Activated CD4-positive, alpha-beta memory T cell treated with anti-CD3 and anti-CD28 coated beads, Interleukin-2, amount 10 ng/mL, durations not matched to agents 7 days and 5 days (primary cell): Measurements from ENCODE around the gene CNNM4. TPM values are rescaled to one million over a fixed set of nuclear protein-coding genes. Genes with fewer than 3 reads are reported as not detected.

ENCODE experiments used
- CTCF ChIA-PET: fragments of 350-600 bp; sonication (Branson Sonifier 250); formaldehyde crosslinking; loops from one replicate; lab custom pipeline; 2021; ENCODE audit warnings: antibody characterized with exemption, inconsistent platforms; lab: Charles Lee
- POLR2A ChIA-PET: fragments of 350-600 bp; sonication (Branson Sonifier 250); formaldehyde crosslinking; loops from one replicate; lab custom pipeline; 2021; ENCODE audit warnings: antibody characterized with exemption; lab: Charles Lee
- DNase-seq: peaks from one replicate; pipeline ENCODE4 v3.0.0-alpha.2; 2020
- H3K27ac Mint-ChIP-seq: one replicate; pipeline ENCODE4 v1.8.0; 2021; ENCODE audit warnings: mild to moderate bottlenecking, mixed read lengths
- H3K27me3 Mint-ChIP-seq: one replicate; pipeline ENCODE4 v1.8.0; 2021; ENCODE audit warnings: mixed read lengths
- H3K36me3 Mint-ChIP-seq: one replicate; pipeline ENCODE4 v1.8.0; 2021; ENCODE audit warnings: low read depth, mixed read lengths
- H3K4me1 Mint-ChIP-seq: one replicate; pipeline ENCODE4 v1.8.0; 2021; ENCODE audit warnings: mixed read lengths
- H3K4me3 Mint-ChIP-seq: one replicate; pipeline ENCODE4 v1.8.0; 2021; ENCODE audit warnings: mild to moderate bottlenecking, mixed read lengths
- H3K9me3 Mint-ChIP-seq: one replicate; pipeline ENCODE4 v1.8.0; 2021; ENCODE audit warnings: mixed read lengths
- total RNA-seq, 2 experiments: library from RNA; stranded (reverse); gene quantifications; one replicate each; pipeline ENCODE4 v1.2.3, GENCODE V29; 2021

The CNNM4 gene
- total RNA-seq, 2 experiments from 2014 or later: 8.6 to 9.4 TPM

- no peak overlapping the region for H3K4me3 Mint-ChIP-seq
- H3K36me3 Mint-ChIP-seq: peaks cover 48% of the 10 kb centered on the region
- H3K27me3 Mint-ChIP-seq: no peaks in the 10 kb centered on the region
- H3K9me3 Mint-ChIP-seq: no peaks in the 10 kb centered on the region
- peaks cover 7% of the 10 kb centered on the region for H3K4me1 Mint-ChIP-seq
- H3K27ac Mint-ChIP-seq: no peak overlapping the region
- DNase-seq: no peak
- POLR2A ChIA-PET: interaction anchor here (1.2 to 1.6 kb wide), 4 partner anchors 10 to 115 kb away, joined by 3 to 5 read pairs (median 4); partner anchors contain the start of genes ANKRD39 and CNNM3
- CTCF ChIA-PET: interaction anchor here (0.6 to 1.9 kb wide), 3 partner anchors 10 to 265 kb away, joined by 3 to 11 read pairs (median 3); partner anchors contain the start of gene ANKRD39
These were observed 86.9 kb downstream of the CNNM4 start for GRCh38 chr2:96847586-96847985.

GRCh38 chr2:96848264-96848663, 87.6 kb downstream of the CNNM4 start:
- DNase-seq: no peak
- no peak overlapping the region for H3K4me3 Mint-ChIP-seq
- peaks cover 54% of the 10 kb centered on the region for H3K36me3 Mint-ChIP-seq
- ChIA-PET POLR2A (interaction anchor here (1.6 kb wide), 1 partner anchor 32 kb away, joined by 5 read pairs; the partner anchor contains the start of gene CNNM3), CTCF (interaction anchor here (0.6 to 1.9 kb wide), 2 partner anchors 10 to 264 kb away, joined by 3 to 11 read pairs; partner anchors contain the start of gene ANKRD39)
- H3K9me3 Mint-ChIP-seq: no peaks in the 10 kb centered on the region
- H3K27me3 Mint-ChIP-seq: no peaks in the 10 kb centered on the region
- no peak overlapping the region for H3K27ac Mint-ChIP-seq
- peaks cover 8% of the 10 kb centered on the region for H3K4me1 Mint-ChIP-seq

GRCh38 chr2:96852667-96853066, 92.0 kb downstream of the CNNM4 start:
- CTCF ChIA-PET: interaction anchor here (1.0 to 1.8 kb wide), 3 partner anchors 98 to 260 kb away, joined by 4 to 5 read pairs (median 4); partner anchors contain the start of gene ANKRD36
- peaks cover 27% of the 10 kb centered on the region for H3K4me1 Mint-ChIP-seq
- H3K4me3 Mint-ChIP-seq: no peak overlapping the region
- H3K27me3 Mint-ChIP-seq: no peaks in the 10 kb centered on the region
- no peaks in the 10 kb centered on the region for H3K9me3 Mint-ChIP-seq
- peaks cover 56% of the 10 kb centered on the region for H3K36me3 Mint-ChIP-seq
- no peak for DNase-seq
- POLR2A ChIA-PET: interaction anchor here (0.6 to 2.1 kb wide), 3 partner anchors 9 to 126 kb away, joined by 3 to 10 read pairs (median 3); partner anchors contain the start of gene ANKRD23
- H3K27ac Mint-ChIP-seq: no peak overlapping the region

- ChIA-PET CTCF (interaction anchor here (1.0 to 1.8 kb wide), 2 partner anchors 106 to 259 kb away, joined by 4 read pairs; partner anchors contain the start of gene ANKRD36), POLR2A (interaction anchor here (1.2 to 2.1 kb wide), 2 partner anchors 10 to 14 kb away, joined by 4 to 10 read pairs; partner anchors contain the start of gene ANKRD23)
- H3K27ac Mint-ChIP-seq: no peak overlapping the region
- no peak for DNase-seq
- H3K36me3 Mint-ChIP-seq: peaks cover 49% of the 10 kb centered on the region
- H3K27me3 Mint-ChIP-seq: no peaks in the 10 kb centered on the region
- H3K4me1 Mint-ChIP-seq: peaks cover 25% of the 10 kb centered on the region
- H3K4me3 Mint-ChIP-seq: no peak overlapping the region
- no peaks in the 10 kb centered on the region for H3K9me3 Mint-ChIP-seq
These were observed 92.6 kb downstream of the CNNM4 start for GRCh38 chr2:96853321-96853720.

- H3K27ac Mint-ChIP-seq: peak overlapping the region; percentile 75
- H3K4me1 Mint-ChIP-seq: peaks cover 45% of the 10 kb centered on the region
- peak overlapping the region; percentile 90 for H3K4me3 Mint-ChIP-seq
- POLR2A ChIA-PET: interaction anchor here (0.5 to 4.8 kb wide), 32 partner anchors 10 to 521 kb away, joined by 3 to 62 read pairs (median 6); partner anchors contain the start of genes ANKRD36, CNNM3, CNNM4 and KANSL3
- CTCF ChIA-PET: interaction anchor here (0.6 to 4.7 kb wide), 49 partner anchors 10 to 515 kb away, joined by 3 to 176 read pairs (median 5); partner anchors contain the start of genes ANKRD36, CNNM3, CNNM4 and FAHD2B
- H3K9me3 Mint-ChIP-seq: no peaks in the 10 kb centered on the region
- peaks cover 45% of the 10 kb centered on the region for H3K36me3 Mint-ChIP-seq
- no peaks in the 10 kb centered on the region for H3K27me3 Mint-ChIP-seq
- peak; percentile 63 for DNase-seq
These were observed 96.3 kb downstream of the CNNM4 start for GRCh38 chr2:96856776-96857666.

- peak within 1 kb of the TSS; percentile 90 for H3K4me3 Mint-ChIP-seq
- H3K27me3 Mint-ChIP-seq: no peaks in the 10 kb centered on the region
- POLR2A ChIA-PET: interaction anchor here (0.5 to 4.8 kb wide), 34 partner anchors 10 to 522 kb away, joined by 3 to 62 read pairs (median 6); partner anchors contain the start of genes ANKRD36, CNNM3, CNNM4 and KANSL3
- peaks cover 38% of the 10 kb centered on the region for H3K36me3 Mint-ChIP-seq
- peak within 1 kb of the TSS; percentile 75 for H3K27ac Mint-ChIP-seq
- DNase-seq: peak; percentile 98
- H3K9me3 Mint-ChIP-seq: no peaks in the 10 kb centered on the region
- H3K4me1 Mint-ChIP-seq: peaks cover 45% of the 10 kb centered on the region
- CTCF ChIA-PET: interaction anchor here (0.6 to 4.7 kb wide), 52 partner anchors 10 to 516 kb away, joined by 3 to 176 read pairs (median 5); partner anchors contain the start of genes ANKRD36, CNNM3, CNNM4 and FAHD2B
These were observed 97.1 kb downstream of the CNNM4 start, which contains the start of gene ANKRD39 for GRCh38 chr2:96857667-96858372. Gene ANKRD39 (minus strand): TSS chr2:96858016. CDS start chr2:96857987, 29 bp downstream.

GRCh38 chr2:96859099-96859649, 98.5 kb downstream of the CNNM4 start:
- POLR2A ChIA-PET: interaction anchor here (1.4 to 4.8 kb wide), 9 partner anchors 9 to 103 kb away, joined by 5 to 62 read pairs (median 21); partner anchors contain the start of gene CNNM3
- Mint-ChIP-seq H3K9me3 (no peaks in the 10 kb centered on the region), H3K4me3 (peak overlapping the region; percentile 90), H3K27ac (no peak overlapping the region), H3K36me3 (peaks cover 30% of the 10 kb centered on the region), H3K4me1 (peaks cover 47% of the 10 kb centered on the region), H3K27me3 (no peaks in the 10 kb centered on the region)
- CTCF ChIA-PET: interaction anchor here (1.2 to 4.7 kb wide), 6 partner anchors 9 to 144 kb away, joined by 3 to 176 read pairs (median 38); no protein-coding TSS in a partner anchor
- DNase-seq: no peak

GRCh38 chr2:96859681-96860064, 99.0 kb downstream of the CNNM4 start:
- H3K4me3 Mint-ChIP-seq: no peak overlapping the region
- CTCF ChIA-PET: interaction anchor here (1.0 to 4.7 kb wide), 2 partner anchors 9 to 94 kb away, joined by 3 to 176 read pairs; no protein-coding TSS in a partner anchor
- H3K27ac Mint-ChIP-seq: no peak overlapping the region
- peaks cover 30% of the 10 kb centered on the region for H3K36me3 Mint-ChIP-seq
- no peaks in the 10 kb centered on the region for H3K9me3 Mint-ChIP-seq
- DNase-seq: no peak
- H3K27me3 Mint-ChIP-seq: no peaks in the 10 kb centered on the region
- POLR2A ChIA-PET: interaction anchor here (4.8 kb wide), 1 partner anchor 92 kb away, joined by 62 read pairs; no protein-coding TSS in a partner anchor
- H3K4me1 Mint-ChIP-seq: peaks cover 43% of the 10 kb centered on the region

GRCh38 chr2:96860065-96861029, 99.6 kb downstream of the CNNM4 start:
- Mint-ChIP-seq H3K36me3 (peaks cover 27% of the 10 kb centered on the region), H3K4me3 (no peak overlapping the region), H3K9me3 (no peaks in the 10 kb centered on the region), H3K4me1 (peaks cover 38% of the 10 kb centered on the region), H3K27ac (no peak overlapping the region), H3K27me3 (no peaks in the 10 kb centered on the region)
- ChIA-PET CTCF (interaction anchor here (1.0 to 4.7 kb wide), 2 partner anchors 8 to 93 kb away, joined by 3 to 176 read pairs; no protein-coding TSS in a partner anchor), POLR2A (interaction anchor here (1.0 to 4.8 kb wide), 2 partner anchors 9 to 92 kb away, joined by 3 to 62 read pairs; no protein-coding TSS in a partner anchor)
- DNase-seq: no peak

- Mint-ChIP-seq H3K36me3 (peaks cover 31% of the 10 kb centered on the region), H3K9me3 (no peaks in the 10 kb centered on the region), H3K4me1 (peaks cover 38% of the 10 kb centered on the region), H3K27me3 (no peaks in the 10 kb centered on the region), H3K27ac (no peak overlapping the region), H3K4me3 (no peak overlapping the region)
- DNase-seq: no peak
- ChIA-PET CTCF (no interaction called here), POLR2A (interaction anchor here (4.8 kb wide), 1 partner anchor 91 kb away, joined by 62 read pairs; no protein-coding TSS in a partner anchor)
These were observed 100.4 kb downstream of the CNNM4 start for GRCh38 chr2:96861074-96861473.
